ENCODE data around the gene NEK6. TPM values are rescaled to one million over a fixed set of nuclear protein-coding genes. Genes with fewer than 3 reads are reported as not detected.

Gene NEK6
- total and polyA plus RNA-seq, 11 donors: 1.8 to 42.4 (median 6.4) TPM

DNA sequence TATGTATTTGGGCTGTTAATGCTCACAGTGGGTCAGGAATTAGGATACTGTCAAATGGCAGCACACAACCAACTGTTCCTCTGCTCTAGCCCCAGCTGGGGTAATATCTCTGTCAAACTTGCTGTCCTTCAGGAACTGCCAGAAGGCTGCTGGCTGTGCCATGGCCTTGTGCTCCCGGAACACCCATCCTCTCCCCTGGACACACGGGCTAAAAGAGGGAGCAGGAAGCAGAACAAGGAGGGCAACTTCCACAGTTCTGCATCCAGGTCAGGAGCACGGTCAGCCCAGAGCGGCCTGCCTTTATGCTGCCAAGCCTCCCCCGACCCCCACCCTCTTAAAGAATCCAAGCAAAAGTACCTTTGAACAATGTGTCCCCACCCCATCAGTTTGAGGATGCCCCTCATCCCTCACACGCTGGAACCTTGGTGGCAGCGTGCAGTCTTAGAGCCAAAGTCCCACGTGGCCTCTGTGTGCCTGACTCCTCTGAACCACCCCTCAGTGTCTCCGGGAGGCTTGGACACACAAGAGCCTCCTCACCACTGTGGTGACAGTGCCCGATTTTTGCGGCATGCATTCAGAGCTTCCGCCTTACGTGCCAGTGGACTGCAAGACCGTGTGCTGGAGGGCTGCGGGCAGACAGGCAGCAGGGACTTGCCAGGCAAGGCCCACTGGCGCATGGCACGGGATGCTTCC, 96.7 kb downstream of the NEK6 start:
- 82 to 91% (median 90%) methylated on average over 11 to 17 of the region's 17 CpGs for WGBS, 4 donors
- no peak for TF ChIP-seq CTCF (IDR thresholded peaks at IDR 0.05)
- TF ChIP-seq POLR2A (IDR thresholded peaks at IDR 0.05): no peak
- H3K4me3 ChIP-seq: no peak overlapping the region
- H3K27ac ChIP-seq: no peak overlapping the region
- H3K9me3 ChIP-seq: no peaks in the 10 kb centered on the region
- DNase-seq (peak in 1 of 5 donors; percentile 21), ATAC-seq (no peak)
- H3K4me1 ChIP-seq: peaks cover 0 to 29% (median 7%) of the 10 kb centered on the region in 12 donors
- peaks cover 0 to 80% (median 66%) of the 10 kb centered on the region in 9 donors for H3K36me3 ChIP-seq
- intact Hi-C loops (cut with DNase I): no loop called here
- H3K27me3 ChIP-seq: no peaks in the 10 kb centered on the region

GRCh38 chr9:124355039-124355940, 97.5 kb downstream of the NEK6 start:
- peaks cover 0 to 73% (median 58%) of the 10 kb centered on the region in 9 donors for H3K36me3 ChIP-seq

GRCh38 chr9:124355941-124356744, 98.4 kb downstream of the NEK6 start:
- H3K27me3 ChIP-seq: no peaks in the 10 kb centered on the region
- TF ChIP-seq CTCF (IDR thresholded peaks at IDR 0.05): no peak
- TF ChIP-seq POLR2A (IDR thresholded peaks at IDR 0.05): no peak
- no peak overlapping the region for H3K27ac ChIP-seq
- H3K4me1 ChIP-seq: peaks cover 0 to 38% (median 11%) of the 10 kb centered on the region in 12 donors
- DNase-seq (no peak), ATAC-seq (no peak)
- intact Hi-C loops (cut with DNase I): no loop called here
- no peak overlapping the region for H3K4me3 ChIP-seq
- H3K9me3 ChIP-seq: no peaks in the 10 kb centered on the region
- peaks cover 0 to 72% (median 50%) of the 10 kb centered on the region in 9 donors for H3K36me3 ChIP-seq
- WGBS, 4 donors: 85 to 91% (median 89%) methylated on average over 15 of the region's 15 CpGs

More at GRCh38 chr9:124355039-124355940, 97.5 kb downstream of the NEK6 start:
- H3K27ac ChIP-seq: no peak overlapping the region
- no peak for ATAC-seq
- intact Hi-C loops (cut with DNase I): no loop called here
- no peak for TF ChIP-seq CTCF (IDR thresholded peaks at IDR 0.05)
- TF ChIP-seq POLR2A (IDR thresholded peaks at IDR 0.05): no peak
- peaks cover 0 to 30% (median 10%) of the 10 kb centered on the region in 12 donors for H3K4me1 ChIP-seq
- no peak overlapping the region for H3K4me3 ChIP-seq
- H3K27me3 ChIP-seq: no peaks in the 10 kb centered on the region
- H3K9me3 ChIP-seq: no peaks in the 10 kb centered on the region
- WGBS, 4 donors: 92 to 95% (median 94%) methylated on average over 16 to 21 of the region's 21 CpGs
- DNase-seq: peak in 1 of 5 donors; percentile 36
